GM12874 (cell line): ENCODE data around the gene CERS4.

Experiments used
- CTCF ChIP-seq: IDR thresholded peaks from 2 replicates; pipeline ENCODE4 v1.5.1; 2011; ENCODE audit warnings: low read depth, mild to moderate bottlenecking, control low read depth, low read length, moderate library complexity; ENCODE audit not compliant: insufficient read depth

The CERS4 gene

DNA sequence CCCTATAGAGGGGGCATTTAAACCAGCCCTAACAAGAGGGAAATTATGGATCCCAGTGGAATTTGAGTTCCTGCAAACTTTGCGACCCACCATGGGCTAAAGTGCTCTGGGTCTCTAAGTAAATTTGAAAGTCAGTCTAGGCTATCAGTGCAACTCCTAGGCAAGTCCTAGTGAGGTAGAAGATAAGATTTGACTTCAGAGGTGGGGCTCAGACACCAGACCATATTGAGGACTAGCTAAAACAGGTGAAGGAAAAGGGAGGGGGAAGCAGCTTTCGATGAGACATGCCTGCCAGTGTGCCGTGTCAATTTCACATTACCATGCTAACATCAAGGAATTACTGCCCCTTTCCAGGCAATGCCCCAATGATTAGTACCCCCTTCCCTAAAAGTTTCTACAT, 60.6 kb downstream of the CERS4 start:
- no peak for TF ChIP-seq CTCF

- no peak for TF ChIP-seq CTCF
Observed at GRCh38 chr19:8302357-8302691, 93.2 kb downstream of the CERS4 start.

- TF ChIP-seq CTCF: no peak
Observed at GRCh38 chr19:8302734-8303133, 93.6 kb downstream of the CERS4 start.

- no peak for TF ChIP-seq CTCF
Observed at GRCh38 chr19:8304841-8305621, 95.9 kb downstream of the CERS4 start.

DNA sequence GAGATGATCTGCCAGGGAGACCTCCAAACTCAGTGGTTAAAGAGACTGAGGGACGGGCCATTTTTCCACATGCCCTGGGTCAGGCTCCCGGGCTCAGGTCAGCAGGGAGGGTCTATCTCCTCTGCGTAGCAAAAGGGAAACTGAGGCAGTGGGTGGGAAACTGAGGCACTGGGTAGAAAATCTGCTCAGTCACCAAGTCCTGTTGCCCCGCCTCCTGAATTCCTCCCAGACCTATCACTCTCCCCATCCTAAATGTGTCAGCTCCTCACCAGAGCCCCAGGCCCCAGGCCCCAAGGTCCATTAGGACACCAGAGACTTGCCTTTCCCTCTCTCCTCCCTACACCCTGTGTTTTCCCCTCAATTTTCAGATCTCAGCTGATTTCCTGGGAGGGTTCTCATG, 96.6 kb downstream of the CERS4 start:
- no peak for TF ChIP-seq CTCF

DNA sequence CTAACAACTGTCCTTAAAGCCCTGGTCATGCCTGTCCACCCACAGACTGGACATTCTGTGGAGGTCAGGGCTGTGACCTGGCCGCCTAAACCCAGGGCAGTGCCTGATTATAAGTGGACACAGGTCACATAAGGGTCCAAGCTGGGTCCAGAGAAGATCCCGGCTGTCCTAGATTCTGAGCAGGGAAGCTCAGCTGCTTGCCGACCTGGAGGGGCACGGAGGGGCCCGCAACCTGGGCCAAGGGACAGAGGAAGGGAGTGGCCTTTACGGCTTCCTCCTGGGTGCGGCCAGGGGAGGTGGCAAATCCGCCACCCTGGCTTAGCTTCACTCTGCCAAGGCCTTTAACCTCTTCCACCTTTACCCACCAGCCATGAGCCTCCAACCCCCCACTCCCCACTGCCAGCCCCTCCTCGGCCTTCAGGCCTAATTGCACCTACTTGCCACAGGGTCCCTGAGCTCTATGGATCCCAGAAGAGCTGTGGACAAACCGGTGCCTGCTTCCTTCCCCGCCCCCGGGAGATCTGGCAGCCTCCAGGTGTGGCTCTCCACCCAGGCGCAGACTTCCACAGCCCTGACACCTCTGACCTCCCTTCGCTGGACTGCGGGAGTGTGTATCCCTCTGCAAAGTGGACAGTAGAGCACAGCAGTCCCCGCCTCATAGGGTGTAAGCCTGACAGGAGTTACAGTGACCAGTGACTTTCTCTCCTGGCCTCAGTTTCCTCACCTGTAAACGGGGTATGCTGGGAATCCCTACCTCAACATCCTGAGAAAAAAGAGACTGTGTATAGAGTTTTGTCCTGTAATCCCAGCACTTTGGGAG, 97.3 kb downstream of the CERS4 start:
- no peak for TF ChIP-seq CTCF

DNA sequence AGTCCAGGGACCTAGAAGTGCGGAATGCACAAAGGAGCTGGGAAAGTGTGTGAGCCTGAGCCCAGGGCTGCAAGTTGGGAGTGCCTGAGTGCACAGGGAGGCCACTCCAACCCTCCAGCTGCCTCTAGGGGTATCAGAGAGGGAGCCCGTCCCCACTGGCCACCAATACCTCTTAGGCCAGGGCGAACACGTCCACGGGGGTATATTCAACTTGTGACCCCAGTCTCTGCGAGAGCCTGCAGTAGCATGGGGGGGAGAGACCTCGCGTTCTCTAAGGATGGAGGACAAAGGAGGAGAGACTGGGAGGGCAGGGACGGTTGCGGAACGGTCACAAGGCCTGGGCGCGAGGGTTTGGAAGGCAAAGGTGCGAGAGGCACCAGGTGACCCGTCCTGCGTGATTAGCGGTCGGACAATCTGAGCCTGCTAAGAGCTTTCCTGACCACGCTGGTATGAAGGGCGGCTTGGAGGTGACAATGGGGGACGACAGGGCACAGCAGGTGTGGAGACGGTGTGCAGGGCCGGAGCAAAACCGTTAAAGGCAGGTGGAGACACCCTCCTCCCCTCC, 98.3 kb downstream of the CERS4 start:
- no peak for TF ChIP-seq CTCF
